ENCODE measurements around the gene ARHGAP26. TPM values are rescaled to one million over a fixed set of nuclear protein-coding genes. Genes with fewer than 3 reads are reported as not detected.

Gene ARHGAP26
- total RNA-seq, 1 experiment from 2014 or later = 34.5 TPM

DNA sequence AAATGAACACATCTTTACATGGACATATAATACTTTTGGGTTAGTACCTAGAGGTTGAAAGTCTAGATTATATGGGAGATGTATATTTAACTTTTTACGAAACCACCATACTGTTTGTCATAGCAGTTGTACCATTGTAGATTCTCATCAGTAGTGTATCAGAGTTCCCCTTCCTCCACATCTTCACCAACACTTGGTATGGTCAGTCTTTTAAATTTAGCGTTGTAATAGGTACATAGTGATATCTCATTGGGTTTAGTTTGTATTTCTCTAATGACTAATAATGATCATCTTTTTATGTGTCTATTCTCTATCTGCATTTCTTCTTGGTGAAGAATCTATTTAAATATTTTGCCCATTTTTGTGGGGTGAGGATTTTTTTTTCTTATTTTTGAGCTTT lies 495.8 kb downstream of the ARHGAP26 start:
- ATAC-seq (no peak), DNase-seq (ENCODE audit: low read depth, low spot score) (no peak)
- H3K4me1 ChIP-seq (ENCODE audit: control insufficient read depth in 1 of 2, insufficient read depth in 2 of 2, low read length in 2 of 2) = peaks cover 0 to 13% of the 10 kb centered on the region in 2 experiments; a peak in 2 of 4 replicates
- no peak overlapping the region for H3K4me2 ChIP-seq (ENCODE audit: low read length)
- H3K27me3 ChIP-seq (ENCODE audit: insufficient read depth, low read length) = no peaks in the 10 kb centered on the region
- H4K20me1 ChIP-seq (ENCODE audit: insufficient read depth) = no peaks in the 10 kb centered on the region
- TF ChIP-seq RAD21 (IDR thresholded peaks at IDR 0.05; ENCODE audit: low read depth) (no peak), SP1 (IDR thresholded peaks at IDR 0.05; ENCODE audit: low read depth) (no peak), CEBPB (IDR thresholded peaks at IDR 0.05; ENCODE audit: low read depth) (no peak)
- H3K79me2 ChIP-seq (ENCODE audit: insufficient read depth, low read length) = no peaks in the 10 kb centered on the region
- H3K9me3 ChIP-seq (ENCODE audit: control insufficient read depth in 1 of 2, insufficient read depth in 1 of 2, low read depth in 1 of 2, low read length in 2 of 2) = no peaks in the 10 kb centered on the region; a peak in 1 of 4 replicates
- ChIA-PET CTCF (no interaction called here), POLR2A (no interaction called here), RAD21 (ENCODE audit: low non-redundant PET in 1 of 2, low total read pairs in 2 of 2, uncharacterized antibody in 2 of 2, unreplicated experiment in 2 of 2) (no interaction called here)
- BruUV-seq (replicated peaks) = no TSS peak
- H3K27ac ChIP-seq (ENCODE audit: low read depth, low read length) = no peak overlapping the region
- H3K36me3 ChIP-seq (ENCODE audit: control insufficient read depth in 1 of 2, insufficient read depth in 2 of 2, low read length in 2 of 2) = no peaks in the 10 kb centered on the region
- H3K9me2 ChIP-seq (ENCODE audit: insufficient read depth) = no peaks in the 10 kb centered on the region
- intact Hi-C loops (cut with micrococcal nuclease) = no loop called here
- no peak overlapping the region for H3K9ac ChIP-seq (ENCODE audit: low read length)
- H2AFZ ChIP-seq (ENCODE audit: low read depth, low read length, poor library complexity, severe bottlenecking) = no peak overlapping the region
- no peak overlapping the region for H3K4me3 ChIP-seq (replicated peaks in 1 of 2; ENCODE audit: low read depth in 1 of 2, low read length in 2 of 2)

DNA sequence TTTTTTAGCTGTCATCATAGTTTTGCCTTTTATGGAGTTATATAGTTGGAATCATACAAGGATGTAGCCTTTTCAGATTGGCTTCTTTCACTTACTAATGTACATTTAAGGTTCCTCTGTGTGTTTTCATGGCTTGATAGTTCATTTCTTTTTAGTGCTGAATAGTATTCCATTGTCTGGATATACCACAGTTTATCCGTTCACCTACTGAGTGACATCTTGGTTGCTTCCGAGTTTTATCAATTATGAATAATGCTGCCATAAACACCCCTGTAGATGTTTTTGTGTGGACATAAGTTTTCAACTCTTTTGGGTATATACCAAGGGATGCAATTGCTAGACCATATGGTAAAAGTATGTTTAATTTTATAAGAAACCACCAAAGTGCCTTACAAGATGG lies 497.0 kb downstream of the ARHGAP26 start:
- Histone ChIP-seq H3K4me3 (replicated peaks in 1 of 2; ENCODE audit: low read depth in 1 of 2, low read length in 2 of 2) (no peak overlapping the region), H2AFZ (ENCODE audit: low read depth, low read length, poor library complexity, severe bottlenecking) (no peak overlapping the region), H4K20me1 (ENCODE audit: insufficient read depth) (no peaks in the 10 kb centered on the region), H3K9ac (ENCODE audit: low read length) (no peak overlapping the region), H3K4me2 (ENCODE audit: low read length) (no peak overlapping the region), H3K9me2 (ENCODE audit: insufficient read depth) (no peaks in the 10 kb centered on the region), H3K36me3 (ENCODE audit: control insufficient read depth in 1 of 2, insufficient read depth in 2 of 2, low read length in 2 of 2) (no peaks in the 10 kb centered on the region), H3K9me3 (ENCODE audit: control insufficient read depth in 1 of 2, insufficient read depth in 1 of 2, low read depth in 1 of 2, low read length in 2 of 2) (no peaks in the 10 kb centered on the region; a peak in 1 of 4 replicates), H3K27me3 (ENCODE audit: insufficient read depth, low read length) (no peaks in the 10 kb centered on the region), H3K27ac (ENCODE audit: low read depth, low read length) (no peak overlapping the region), H3K4me1 (ENCODE audit: control insufficient read depth in 1 of 2, insufficient read depth in 2 of 2, low read length in 2 of 2) (peaks cover 0 to 7% of the 10 kb centered on the region in 2 experiments; a peak in 2 of 4 replicates), H3K79me2 (ENCODE audit: insufficient read depth, low read length) (no peaks in the 10 kb centered on the region)
- BruUV-seq (replicated peaks) = no TSS peak
- POLR2A ChIA-PET = no interaction called here
- intact Hi-C loops (cut with micrococcal nuclease) = no loop called here
- ATAC-seq = no peak
- CTCF ChIA-PET = no interaction called here
- RAD21 ChIA-PET (ENCODE audit: low non-redundant PET in 1 of 2, low total read pairs in 2 of 2, uncharacterized antibody in 2 of 2, unreplicated experiment in 2 of 2) = no interaction called here
- TF ChIP-seq, protein P1, sequence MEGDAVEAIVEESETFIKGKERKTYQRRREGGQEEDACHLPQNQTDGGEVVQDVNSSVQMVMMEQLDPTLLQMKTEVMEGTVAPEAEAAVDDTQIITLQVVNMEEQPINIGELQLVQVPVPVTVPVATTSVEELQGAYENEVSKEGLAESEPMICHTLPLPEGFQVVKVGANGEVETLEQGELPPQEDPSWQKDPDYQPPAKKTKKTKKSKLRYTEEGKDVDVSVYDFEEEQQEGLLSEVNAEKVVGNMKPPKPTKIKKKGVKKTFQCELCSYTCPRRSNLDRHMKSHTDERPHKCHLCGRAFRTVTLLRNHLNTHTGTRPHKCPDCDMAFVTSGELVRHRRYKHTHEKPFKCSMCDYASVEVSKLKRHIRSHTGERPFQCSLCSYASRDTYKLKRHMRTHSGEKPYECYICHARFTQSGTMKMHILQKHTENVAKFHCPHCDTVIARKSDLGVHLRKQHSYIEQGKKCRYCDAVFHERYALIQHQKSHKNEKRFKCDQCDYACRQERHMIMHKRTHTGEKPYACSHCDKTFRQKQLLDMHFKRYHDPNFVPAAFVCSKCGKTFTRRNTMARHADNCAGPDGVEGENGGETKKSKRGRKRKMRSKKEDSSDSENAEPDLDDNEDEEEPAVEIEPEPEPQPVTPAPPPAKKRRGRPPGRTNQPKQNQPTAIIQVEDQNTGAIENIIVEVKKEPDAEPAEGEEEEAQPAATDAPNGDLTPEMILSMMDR (IDR thresholded peaks at IDR 0.05 in 2 of 3, conservative IDR thresholded peaks at IDR 0.05 in 1 of 3; ENCODE audit: borderline replicate concordance in 1 of 3, insufficient read depth in 1 of 3, low read depth in 2 of 3, low read length in 2 of 3) = no peak
- no peak for TF ChIP-seq YY1 (IDR thresholded peaks at IDR 0.05; ENCODE audit: extremely low read depth, insufficient replicate concordance, low read depth, low read length)
- no peak for DNase-seq (ENCODE audit: low read depth, low spot score)
